H9 (cell line): ENCODE data around the gene PHLDA2. TPM values are rescaled to one million over a fixed set of nuclear protein-coding genes. Genes with fewer than 3 reads are reported as not detected.

ENCODE experiments used
- DNase-seq: peaks from one replicate; pipeline ENCODE4 v3.0.0-alpha.2; 2017
- H2AFZ ChIP-seq: one replicate; pipeline ENCODE4 v1.6.1; 2013; ENCODE audit warnings: mild to moderate bottlenecking, low read length, control low read depth, moderate library complexity
- H2AK5ac ChIP-seq: 2 replicates; pipeline ENCODE4 v1.6.1; 2013; ENCODE audit warnings: low read length, control low read depth, mixed read lengths; ENCODE audit not compliant: insufficient read length
- H2BK120ac ChIP-seq: one replicate; pipeline ENCODE4 v1.6.1; 2013; ENCODE audit warnings: low read depth, mild to moderate bottlenecking, low read length, control low read depth, inconsistent platforms; ENCODE audit not compliant: poor library complexity, severe bottlenecking
- H2BK12ac ChIP-seq: 2 replicates; pipeline ENCODE4 v1.6.1; 2013; ENCODE audit warnings: low read length, control low read depth, mixed read lengths, low read depth; ENCODE audit not compliant: insufficient read length
- H2BK15ac ChIP-seq: 2 replicates; pipeline ENCODE4 v1.6.1; 2013; ENCODE audit warnings: low read depth, low read length, control low read depth
- H2BK20ac ChIP-seq: one replicate; pipeline ENCODE4 v1.6.1; 2013; ENCODE audit warnings: low read depth, mild to moderate bottlenecking, low read length, control low read depth, inconsistent platforms; ENCODE audit not compliant: poor library complexity, severe bottlenecking
- H2BK5ac ChIP-seq: 2 replicates; pipeline ENCODE4 v1.6.1; 2013; ENCODE audit warnings: low read length, control low read depth, mixed read lengths; ENCODE audit not compliant: insufficient read length
- H3K14ac ChIP-seq: 2 replicates; pipeline ENCODE4 v1.6.1; 2013; ENCODE audit warnings: low read length, control low read depth; ENCODE audit not compliant: insufficient read depth
- H3K18ac ChIP-seq: 2 replicates; pipeline ENCODE4 v1.6.1; 2013; ENCODE audit warnings: low read depth, mild to moderate bottlenecking, mixed read lengths, low read length, control low read depth; ENCODE audit not compliant: insufficient read length
- H3K23ac ChIP-seq: 2 replicates; pipeline ENCODE4 v1.6.1; 2013; ENCODE audit warnings: low read length, control low read depth, mixed read lengths, low read depth; ENCODE audit not compliant: insufficient read length
- H3K23me2 ChIP-seq: 2 replicates; pipeline ENCODE4 v1.6.1; 2013; ENCODE audit warnings: low read depth, mild to moderate bottlenecking, mixed read lengths, low read length, control low read depth; ENCODE audit not compliant: insufficient read length, poor library complexity, severe bottlenecking
- H3K27ac ChIP-seq: 2 replicates; pipeline ENCODE4 v1.5.1; 2013; ENCODE audit warnings: low read length, control low read depth, mixed read lengths, low read depth; ENCODE audit not compliant: insufficient read length
- H3K27me3 ChIP-seq: 2 replicates; pipeline ENCODE4 v1.6.1; 2013; ENCODE audit warnings: low read length, control low read depth, inconsistent platforms; ENCODE audit not compliant: insufficient read depth
- H3K4ac ChIP-seq: 2 replicates; pipeline ENCODE4 v1.6.1; 2013; ENCODE audit warnings: low read depth, mild to moderate bottlenecking, control low read depth, inconsistent platforms, low read length, moderate library complexity
- H3K4me1 ChIP-seq: 2 replicates; pipeline ENCODE4 v1.6.1; 2013; ENCODE audit warnings: low read length, control low read depth, inconsistent platforms; ENCODE audit not compliant: insufficient read depth
- H3K4me2 ChIP-seq: 2 replicates; pipeline ENCODE4 v1.6.1; 2013; ENCODE audit warnings: low read length, control low read depth, mixed read lengths; ENCODE audit not compliant: insufficient read length, insufficient read depth
- H3K56ac ChIP-seq: 2 replicates; pipeline ENCODE4 v1.6.1; 2013; ENCODE audit warnings: low read depth, mild to moderate bottlenecking, mixed read lengths, low read length, control low read depth; ENCODE audit not compliant: insufficient read length
- H3K79me1 ChIP-seq: 2 replicates; pipeline ENCODE4 v1.6.1; 2013; ENCODE audit warnings: low read depth, mild to moderate bottlenecking, moderate library complexity, low read length, control low read depth, inconsistent platforms; ENCODE audit not compliant: insufficient read depth, poor library complexity, severe bottlenecking
- H3K79me2 ChIP-seq: 2 replicates; pipeline ENCODE4 v1.6.1; 2013; ENCODE audit warnings: low read length, control low read depth, inconsistent platforms; ENCODE audit not compliant: insufficient read depth
- H3K9ac ChIP-seq: 2 replicates; pipeline ENCODE4 v1.6.1; 2013; ENCODE audit warnings: low read length, control low read depth, mixed read lengths; ENCODE audit not compliant: insufficient read length; ENCODE audit errors: extremely low read depth
- H3K9me3 ChIP-seq: one replicate; pipeline ENCODE4 v1.6.1; 2013; ENCODE audit warnings: low read depth, low read length, inconsistent platforms; ENCODE audit not compliant: control insufficient read depth
- H3T11ph ChIP-seq: one replicate; pipeline ENCODE4 v1.6.1; 2013; ENCODE audit warnings: mild to moderate bottlenecking, low read length, control low read depth, inconsistent platforms
- H4K20me1 ChIP-seq: one replicate; pipeline ENCODE4 v1.6.1; 2013; ENCODE audit not compliant: control insufficient read depth, insufficient read length, insufficient read depth
- H4K5ac ChIP-seq: 2 replicates; pipeline ENCODE4 v1.6.1; 2013; ENCODE audit warnings: low read depth, mild to moderate bottlenecking, mixed read lengths, low read length, control low read depth; ENCODE audit not compliant: insufficient read length
- H4K8ac ChIP-seq: replicated peaks from 2 replicates; pipeline ENCODE4 v1.6.1; 2013; ENCODE audit warnings: low read length, control low read depth, mixed read lengths, low read depth; ENCODE audit not compliant: insufficient read length
- H4K91ac ChIP-seq: 2 replicates; pipeline ENCODE4 v1.6.1; 2013; ENCODE audit warnings: low read depth, mild to moderate bottlenecking, moderate library complexity, mixed read lengths, low read length, control low read depth; ENCODE audit not compliant: insufficient read length
- H3K27ac Mint-ChIP-seq, 3 experiments: 2 replicates in 2 of 3; 3 replicates in 1 of 3; pipeline ENCODE4 v1.8.0; 2020 to 2021; ENCODE audit warnings: mixed read lengths in 3 of 3, mild to moderate bottlenecking in 1 of 3, moderate library complexity in 1 of 3
- H3K27me3 Mint-ChIP-seq: 2 replicates; pipeline ENCODE4 v1.8.0; 2021; ENCODE audit warnings: low read depth, mild to moderate bottlenecking, moderate library complexity, mixed read lengths
- H3K36me3 Mint-ChIP-seq, 3 experiments: 2 replicates in 2 of 3; 3 replicates in 1 of 3; pipeline ENCODE4 v1.8.0; 2020 to 2021; ENCODE audit warnings: low read depth in 3 of 3, mixed read lengths in 3 of 3; ENCODE audit not compliant: insufficient read depth in 1 of 3
- H3K4me1 Mint-ChIP-seq, 2 experiments: 2 replicates each; pipeline ENCODE4 v1.8.0; 2020; ENCODE audit warnings: mixed read lengths in 2 of 2
- H3K4me3 Mint-ChIP-seq, 2 experiments: 2 replicates in 1 of 2; 3 replicates in 1 of 2; pipeline ENCODE4 v1.8.0; 2020 to 2021; ENCODE audit warnings: mild to moderate bottlenecking in 2 of 2, mixed read lengths in 2 of 2, moderate library complexity in 1 of 2
- H3K9me3 Mint-ChIP-seq, 2 experiments: 2 replicates in 1 of 2; 3 replicates in 1 of 2; pipeline ENCODE4 v1.8.0; 2020; ENCODE audit warnings: mild to moderate bottlenecking in 2 of 2, mixed read lengths in 2 of 2, moderate library complexity in 1 of 2
- WGBS: extraction: QIAGEN DNeasy Blood & Tissue Kit; methylation state at CpG from one replicate; pipeline ENCODE4 v1.1.7; 2013; ENCODE audit warnings: missing lambda C conversion rate, low lambda C conversion rate, mixed read lengths; ENCODE audit not compliant: insufficient read length; ENCODE audit errors: extremely low coverage; 5-methylcytosine and 5-hydroxymethylcytosine counted together
- total RNA-seq: library from RNA; stranded (reverse); gene quantifications from 2 replicates; pipeline ENCODE4 v1.2.1, GENCODE V29; 2021
- TF ChIP-seq, protein P1 (sequence below): fragments of 200-600 bp; sonication (generic); conservative IDR thresholded peaks from 3 replicates; pipeline ENCODE4 v1.8.0; 2021; ENCODE audit warnings: antibody characterized with exemption, mild to moderate bottlenecking

PHLDA2 gene
- total RNA-seq, 1 experiment from 2014 or later = 42.8 TPM

DNA sequence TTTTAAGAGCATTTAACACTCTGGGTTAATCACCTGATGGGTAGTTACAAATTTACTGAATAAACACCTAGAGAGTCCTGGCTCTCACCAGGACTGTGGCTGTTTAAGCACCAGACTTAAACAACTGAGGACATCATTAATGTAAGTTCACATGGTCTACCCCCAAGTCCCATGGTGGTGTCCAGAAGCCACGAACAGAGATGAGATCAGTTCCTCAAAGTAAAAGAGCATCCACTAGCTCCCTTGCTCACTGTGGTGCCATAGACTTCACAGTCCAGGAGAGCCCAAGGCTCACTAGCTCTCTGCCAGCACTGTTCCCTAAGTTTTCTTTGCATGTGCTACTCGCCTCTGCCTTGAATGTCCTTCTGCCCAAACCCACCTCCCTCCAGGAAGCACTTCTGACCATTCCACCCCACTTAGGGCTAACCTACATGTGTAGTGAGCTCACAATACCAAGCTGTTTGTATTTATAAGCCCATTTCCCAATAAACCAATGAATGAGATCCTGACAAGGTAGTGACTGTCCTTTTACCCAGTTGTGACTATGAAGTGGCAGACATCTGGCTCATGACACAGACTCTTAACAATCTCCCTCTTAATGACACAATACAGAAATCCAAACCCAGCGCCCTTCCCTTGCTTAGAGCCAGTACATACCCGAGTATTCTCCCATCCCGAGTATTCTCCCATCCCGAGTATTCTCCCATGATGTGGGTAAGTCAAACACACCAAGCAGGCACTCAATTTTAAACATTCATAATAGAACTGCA is 47.3 kb upstream of the PHLDA2 start:
- no peaks in the 10 kb centered on the region for H3K4me1 Mint-ChIP-seq
- H3K79me2 ChIP-seq = peaks cover 22% of the 10 kb centered on the region; the same call in 1 of the 2 replicates
- no peak overlapping the region for H2AFZ ChIP-seq
- no peaks in the 10 kb centered on the region for H3K9me3 Mint-ChIP-seq
- no peak overlapping the region; a peak in 1 of 7 replicates for H3K27ac Mint-ChIP-seq
- no peak for DNase-seq
- H2BK12ac ChIP-seq = no peak overlapping the region
- no peak overlapping the region for H2BK15ac ChIP-seq
- no peak overlapping the region for H2BK20ac ChIP-seq
- H3K18ac ChIP-seq = no peak overlapping the region
- H3K14ac ChIP-seq = no peak overlapping the region
- H3K23ac ChIP-seq = no peak overlapping the region
- no peaks in the 10 kb centered on the region for H3K9me3 ChIP-seq
- TF ChIP-seq, protein P1, sequence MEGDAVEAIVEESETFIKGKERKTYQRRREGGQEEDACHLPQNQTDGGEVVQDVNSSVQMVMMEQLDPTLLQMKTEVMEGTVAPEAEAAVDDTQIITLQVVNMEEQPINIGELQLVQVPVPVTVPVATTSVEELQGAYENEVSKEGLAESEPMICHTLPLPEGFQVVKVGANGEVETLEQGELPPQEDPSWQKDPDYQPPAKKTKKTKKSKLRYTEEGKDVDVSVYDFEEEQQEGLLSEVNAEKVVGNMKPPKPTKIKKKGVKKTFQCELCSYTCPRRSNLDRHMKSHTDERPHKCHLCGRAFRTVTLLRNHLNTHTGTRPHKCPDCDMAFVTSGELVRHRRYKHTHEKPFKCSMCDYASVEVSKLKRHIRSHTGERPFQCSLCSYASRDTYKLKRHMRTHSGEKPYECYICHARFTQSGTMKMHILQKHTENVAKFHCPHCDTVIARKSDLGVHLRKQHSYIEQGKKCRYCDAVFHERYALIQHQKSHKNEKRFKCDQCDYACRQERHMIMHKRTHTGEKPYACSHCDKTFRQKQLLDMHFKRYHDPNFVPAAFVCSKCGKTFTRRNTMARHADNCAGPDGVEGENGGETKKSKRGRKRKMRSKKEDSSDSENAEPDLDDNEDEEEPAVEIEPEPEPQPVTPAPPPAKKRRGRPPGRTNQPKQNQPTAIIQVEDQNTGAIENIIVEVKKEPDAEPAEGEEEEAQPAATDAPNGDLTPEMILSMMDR = no peak
- H3K4ac ChIP-seq = no peak overlapping the region
- H2AK5ac ChIP-seq = no peak overlapping the region
- H3K27me3 ChIP-seq = no peaks in the 10 kb centered on the region
- H3T11ph ChIP-seq = no peak overlapping the region
- H4K20me1 ChIP-seq = no peaks in the 10 kb centered on the region
- H4K8ac ChIP-seq = no peak overlapping the region
- H2BK5ac ChIP-seq = no peak overlapping the region
- no peak overlapping the region for H3K27ac ChIP-seq
- no peak overlapping the region for H3K56ac ChIP-seq
- no CpG with 5 or more reads among the region's 6 CpGs for WGBS
- no peak overlapping the region for H3K9ac ChIP-seq
- peaks cover 16% of the 10 kb centered on the region for H3K79me1 ChIP-seq
- peaks cover 40 to 78% (median 69%) of the 10 kb centered on the region in 3 experiments for H3K36me3 Mint-ChIP-seq
- H4K91ac ChIP-seq = no peak overlapping the region
- H4K5ac ChIP-seq = no peak overlapping the region
- H3K4me3 Mint-ChIP-seq = no peak overlapping the region
- H2BK120ac ChIP-seq = no peak overlapping the region
- no peaks in the 10 kb centered on the region for H3K27me3 Mint-ChIP-seq
- H3K4me2 ChIP-seq = no peak overlapping the region
- no peaks in the 10 kb centered on the region for H3K4me1 ChIP-seq
- no peaks in the 10 kb centered on the region for H3K23me2 ChIP-seq
